ENCODE results near the gene TIGD1.

- TF ChIP-seq, protein P1, sequence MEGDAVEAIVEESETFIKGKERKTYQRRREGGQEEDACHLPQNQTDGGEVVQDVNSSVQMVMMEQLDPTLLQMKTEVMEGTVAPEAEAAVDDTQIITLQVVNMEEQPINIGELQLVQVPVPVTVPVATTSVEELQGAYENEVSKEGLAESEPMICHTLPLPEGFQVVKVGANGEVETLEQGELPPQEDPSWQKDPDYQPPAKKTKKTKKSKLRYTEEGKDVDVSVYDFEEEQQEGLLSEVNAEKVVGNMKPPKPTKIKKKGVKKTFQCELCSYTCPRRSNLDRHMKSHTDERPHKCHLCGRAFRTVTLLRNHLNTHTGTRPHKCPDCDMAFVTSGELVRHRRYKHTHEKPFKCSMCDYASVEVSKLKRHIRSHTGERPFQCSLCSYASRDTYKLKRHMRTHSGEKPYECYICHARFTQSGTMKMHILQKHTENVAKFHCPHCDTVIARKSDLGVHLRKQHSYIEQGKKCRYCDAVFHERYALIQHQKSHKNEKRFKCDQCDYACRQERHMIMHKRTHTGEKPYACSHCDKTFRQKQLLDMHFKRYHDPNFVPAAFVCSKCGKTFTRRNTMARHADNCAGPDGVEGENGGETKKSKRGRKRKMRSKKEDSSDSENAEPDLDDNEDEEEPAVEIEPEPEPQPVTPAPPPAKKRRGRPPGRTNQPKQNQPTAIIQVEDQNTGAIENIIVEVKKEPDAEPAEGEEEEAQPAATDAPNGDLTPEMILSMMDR (IDR thresholded peaks at IDR 0.05), result no peak
- TF ChIP-seq POLR2A (IDR thresholded peaks at IDR 0.05) (no peak), EP300 (IDR thresholded peaks at IDR 0.05) (no peak), POLR2AphosphoS5 (IDR thresholded peaks at IDR 0.05) (no peak)
Observed at GRCh38 chr2:232526372-232526941, 23.9 kb downstream of the TIGD1 start.
